C4-2B (cell line): ENCODE measurements around the gene PMM2.
"Not testable (repeated sequence)": the region's sequence is repeated elsewhere in the genome, so short reads cannot be mapped to it uniquely, and the experiment has no call there.

Experiments
- H3K27ac ChIP-seq: fragments of 450-650 bp; 2 replicates; pipeline ENCODE4 v1.5.1; 2017
- CTCF ChIP-seq: fragments of 450-650 bp; conservative IDR thresholded peaks from 2 replicates; pipeline ENCODE4 v1.5.1; 2017; ENCODE audit warnings: mild to moderate bottlenecking
- ZFX ChIP-seq: fragments of 450-650 bp; IDR thresholded peaks from 2 replicates; pipeline ENCODE4 v1.6.1; 2017

Gene PMM2

GRCh38 chr16:8797364-8798173 lies at the start of gene PMM2, which contains the start of gene TMEM186:
PMM2 (plus strand) TSS chr16:8797839; CDS start chr16:8797883, 44 bp downstream.
TMEM186 (minus strand) TSS chr16:8797639; CDS start chr16:8797614, 25 bp downstream.
- no peak for TF ChIP-seq ZFX
- no peak for TF ChIP-seq CTCF
- peak within 1 kb of the TSS; percentile 94 for H3K27ac ChIP-seq

- H3K27ac ChIP-seq, result not testable (repeated sequence)
These were observed 48.7 kb upstream of the PMM2 start for GRCh38 chr16:8748944-8749343.

GRCh38 chr16:8751481-8752311 lies 45.9 kb upstream of the PMM2 start:
- no peak overlapping the region for H3K27ac ChIP-seq
- no peak for TF ChIP-seq ZFX
- no peak for TF ChIP-seq CTCF

GRCh38 chr16:8752706-8753105 lies 44.9 kb upstream of the PMM2 start:
- no peak for TF ChIP-seq CTCF
- TF ChIP-seq ZFX, result no peak
- H3K27ac ChIP-seq, result no peak overlapping the region

GRCh38 chr16:8753416-8754054 lies 44.1 kb upstream of the PMM2 start:
- TF ChIP-seq CTCF (no peak), ZFX (no peak)
- no peak overlapping the region for H3K27ac ChIP-seq

GRCh38 chr16:8756755-8757154 lies 40.9 kb upstream of the PMM2 start:
- no peak for TF ChIP-seq ZFX
- H3K27ac ChIP-seq, result no peak overlapping the region

GRCh38 chr16:8758022-8758421 lies 39.6 kb upstream of the PMM2 start:
- no peak for TF ChIP-seq ZFX
- TF ChIP-seq CTCF, result no peak
- H3K27ac ChIP-seq, result no peak overlapping the region

- TF ChIP-seq CTCF (no peak), ZFX (no peak)
These were observed 37.6 kb upstream of the PMM2 start for GRCh38 chr16:8760021-8760420.

More at GRCh38 chr16:8760021-8760420, 37.6 kb upstream of the PMM2 start:
- no peak overlapping the region for H3K27ac ChIP-seq
